Measurements from ENCODE around the gene KRTAP19-5.

Gene KRTAP19-5

DNA sequence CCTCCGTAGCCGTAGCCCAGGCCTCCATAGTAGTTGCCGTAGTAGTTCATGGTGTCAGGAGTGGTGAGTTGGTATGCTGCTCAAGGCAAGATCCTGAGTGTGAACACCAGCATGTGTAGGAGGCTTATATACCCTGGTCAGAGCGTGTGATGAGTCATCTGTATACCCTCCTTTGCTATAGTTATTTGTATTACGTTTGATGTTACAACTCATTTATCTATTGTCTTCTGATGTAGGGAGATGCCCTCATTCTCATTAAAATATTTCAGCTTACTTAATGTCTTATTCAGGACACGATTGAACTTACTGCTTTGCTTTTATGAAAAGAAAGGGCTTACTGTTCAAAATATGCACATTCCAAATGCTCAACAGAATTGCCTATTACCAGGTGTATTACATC is at the start of gene KRTAP19-5:
Gene KRTAP19-5 (minus strand): TSS at position 101 of the 400 bp plus-strand sequence. CDS start 51 bp downstream, at position 50.
- no peak for DNase-seq

- DNase-seq: no peak
Observed at GRCh38 chr21:30541764-30542163, 39.8 kb upstream of the KRTAP19-5 start, which contains the start of gene KRTAP19-6. Gene KRTAP19-6, minus strand, starts transcription at chr21:30541864. Its CDS starts 31 bp downstream, at chr21:30541833.

GRCh38 chr21:30518876-30519275 is 16.9 kb upstream of the KRTAP19-5 start:
- no peak for DNase-seq

DNA sequence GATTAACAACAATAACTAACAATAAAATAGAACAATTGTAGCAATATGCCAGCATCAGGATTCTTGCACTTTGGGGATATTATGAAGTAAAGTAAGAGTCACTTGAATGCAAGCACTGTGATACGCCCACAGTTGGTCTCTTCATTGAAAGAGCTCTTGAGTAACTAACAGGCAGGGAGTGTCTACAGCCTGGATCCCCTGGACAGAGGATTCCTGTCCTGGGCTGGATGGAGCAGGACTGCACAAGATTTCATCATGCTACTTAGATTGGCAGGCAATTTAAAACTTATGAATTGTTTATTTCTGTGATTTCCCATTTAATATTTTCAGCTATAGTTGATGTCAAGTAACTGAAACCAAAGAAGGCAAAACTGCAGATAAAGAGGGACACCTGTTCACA is 13.7 kb upstream of the KRTAP19-5 start:
- DNase-seq: no peak

GRCh38 chr21:30505621-30506205 is 3.8 kb upstream of the KRTAP19-5 start:
- peak; percentile 2 for DNase-seq

DNA sequence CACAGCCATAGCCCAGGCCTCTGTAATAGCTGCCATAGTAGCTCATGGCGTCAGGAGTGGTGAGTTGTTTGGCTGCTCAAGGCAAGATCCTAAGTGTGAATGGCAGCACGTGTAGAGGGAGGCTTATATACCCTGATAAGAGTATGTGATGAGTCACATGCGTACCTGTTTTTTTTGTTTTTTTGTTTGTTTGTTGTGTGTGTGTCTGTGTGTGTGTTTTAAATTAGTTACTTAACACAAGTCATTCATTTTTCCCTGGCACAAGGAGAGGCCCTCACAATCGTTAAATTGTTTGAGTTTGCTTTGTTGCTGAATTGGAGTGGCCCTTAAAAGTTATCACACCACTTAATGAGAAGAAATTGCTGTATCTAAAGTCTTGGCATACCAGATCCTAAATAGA is 4.9 kb downstream of the KRTAP19-5 start, which contains the start of gene KRTAP19-4:
Gene KRTAP19-4 (minus strand): TSS at position 101 of the 400 bp plus-strand sequence. CDS start 55 bp downstream, at position 46.
- no peak for DNase-seq

DNA sequence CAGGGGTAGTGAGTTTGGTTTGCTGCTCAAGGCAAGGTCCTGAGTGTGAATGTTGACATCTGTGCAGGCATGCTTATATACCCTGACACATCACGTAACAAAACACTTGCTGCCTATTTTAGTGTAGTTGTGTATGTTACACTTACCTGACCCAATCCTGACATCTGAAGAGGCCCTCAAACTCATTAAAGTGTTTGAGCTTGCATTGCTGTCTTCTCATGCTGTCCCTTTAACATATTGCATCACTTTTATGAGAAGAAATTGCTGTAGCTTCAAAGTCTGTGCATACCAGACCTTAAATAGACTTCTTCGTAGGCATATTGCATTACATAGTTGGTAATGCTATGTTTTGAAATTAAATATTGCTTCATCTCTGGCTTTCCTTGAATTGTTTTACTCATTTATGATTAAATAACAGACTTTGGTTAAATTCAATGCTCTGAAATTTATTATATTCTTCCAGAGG is 9.9 kb downstream of the KRTAP19-5 start, which contains the start of gene KRTAP19-3:
Gene KRTAP19-3 (minus strand): TSS at position 51 of the 466 bp plus-strand sequence. CDS start 56 bp downstream, outside the sequence.
- no peak for DNase-seq

- DNase-seq: no peak
Observed at GRCh38 chr21:30487336-30487735, 14.6 kb downstream of the KRTAP19-5 start, which contains the start of gene KRTAP19-2. Gene KRTAP19-2, minus strand, starts transcription at chr21:30487436. Its CDS starts 88 bp downstream, at chr21:30487348.

GRCh38 chr21:30486180-30486579 is 15.8 kb downstream of the KRTAP19-5 start:
- no peak for DNase-seq

- no peak for DNase-seq
Observed at GRCh38 chr21:30482130-30482529, 19.8 kb downstream of the KRTAP19-5 start.

GRCh38 chr21:30480145-30480544 is 21.8 kb downstream of the KRTAP19-5 start, which contains the start of gene KRTAP19-1:
Gene KRTAP19-1, minus strand, starts transcription at chr21:30480367. Its CDS starts 50 bp downstream, at chr21:30480317.
- no peak for DNase-seq

- no peak for DNase-seq
Observed at GRCh38 chr21:30479259-30479658, 22.7 kb downstream of the KRTAP19-5 start.

DNA sequence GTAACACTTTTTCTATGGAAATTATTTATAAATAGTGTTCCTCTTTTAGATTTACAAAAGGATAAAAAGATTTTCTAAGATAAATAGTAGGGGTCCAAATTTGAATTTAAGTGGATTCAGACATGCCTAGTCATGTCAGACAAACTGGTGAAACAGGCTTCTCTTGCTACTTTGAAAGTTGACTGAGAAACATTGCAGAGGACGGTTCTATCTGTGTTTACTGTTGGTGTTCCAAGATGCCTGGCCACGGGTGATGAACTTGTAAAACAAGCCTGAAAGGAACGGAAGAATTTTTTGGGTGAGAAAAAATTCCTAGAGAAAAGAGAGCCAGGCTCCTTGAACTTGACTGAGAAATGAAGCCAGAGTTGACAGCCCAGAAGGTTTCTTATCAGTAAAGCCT is 23.9 kb downstream of the KRTAP19-5 start:
- DNase-seq: no peak

- DNase-seq: no peak
Observed at GRCh38 chr21:30468900-30469714, 32.8 kb downstream of the KRTAP19-5 start.

- DNase-seq: no peak
Observed at GRCh38 chr21:30463713-30464112, 38.2 kb downstream of the KRTAP19-5 start.
